AG09309 (cell line): Measurements from ENCODE around the gene CCDC61.

ENCODE experiments used
- DNase-seq: peaks from one replicate; pipeline ENCODE4 v3.0.0-alpha.2; 2010; ENCODE audit warnings: low read depth
- H3K4me3 ChIP-seq: 2 replicates; pipeline ENCODE4 v1.5.1; 2011; ENCODE audit warnings: mild to moderate bottlenecking, low read depth, low read length, moderate library complexity; ENCODE audit not compliant: control insufficient read depth
- TF ChIP-seq, protein P1 (sequence below): IDR thresholded peaks from 2 replicates; pipeline ENCODE4 v1.5.1; 2011; ENCODE audit warnings: mild to moderate bottlenecking, low read depth, low read length, inconsistent platforms; ENCODE audit not compliant: insufficient read depth, control insufficient read depth; ENCODE audit errors: missing control alignments

CCDC61 gene

GRCh38 chr19:45955905-45956608 is 39.2 kb upstream of the CCDC61 start:
- TF ChIP-seq, protein P1, sequence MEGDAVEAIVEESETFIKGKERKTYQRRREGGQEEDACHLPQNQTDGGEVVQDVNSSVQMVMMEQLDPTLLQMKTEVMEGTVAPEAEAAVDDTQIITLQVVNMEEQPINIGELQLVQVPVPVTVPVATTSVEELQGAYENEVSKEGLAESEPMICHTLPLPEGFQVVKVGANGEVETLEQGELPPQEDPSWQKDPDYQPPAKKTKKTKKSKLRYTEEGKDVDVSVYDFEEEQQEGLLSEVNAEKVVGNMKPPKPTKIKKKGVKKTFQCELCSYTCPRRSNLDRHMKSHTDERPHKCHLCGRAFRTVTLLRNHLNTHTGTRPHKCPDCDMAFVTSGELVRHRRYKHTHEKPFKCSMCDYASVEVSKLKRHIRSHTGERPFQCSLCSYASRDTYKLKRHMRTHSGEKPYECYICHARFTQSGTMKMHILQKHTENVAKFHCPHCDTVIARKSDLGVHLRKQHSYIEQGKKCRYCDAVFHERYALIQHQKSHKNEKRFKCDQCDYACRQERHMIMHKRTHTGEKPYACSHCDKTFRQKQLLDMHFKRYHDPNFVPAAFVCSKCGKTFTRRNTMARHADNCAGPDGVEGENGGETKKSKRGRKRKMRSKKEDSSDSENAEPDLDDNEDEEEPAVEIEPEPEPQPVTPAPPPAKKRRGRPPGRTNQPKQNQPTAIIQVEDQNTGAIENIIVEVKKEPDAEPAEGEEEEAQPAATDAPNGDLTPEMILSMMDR = no peak
- H3K4me3 ChIP-seq = no peak overlapping the region
- no peak for DNase-seq

DNA sequence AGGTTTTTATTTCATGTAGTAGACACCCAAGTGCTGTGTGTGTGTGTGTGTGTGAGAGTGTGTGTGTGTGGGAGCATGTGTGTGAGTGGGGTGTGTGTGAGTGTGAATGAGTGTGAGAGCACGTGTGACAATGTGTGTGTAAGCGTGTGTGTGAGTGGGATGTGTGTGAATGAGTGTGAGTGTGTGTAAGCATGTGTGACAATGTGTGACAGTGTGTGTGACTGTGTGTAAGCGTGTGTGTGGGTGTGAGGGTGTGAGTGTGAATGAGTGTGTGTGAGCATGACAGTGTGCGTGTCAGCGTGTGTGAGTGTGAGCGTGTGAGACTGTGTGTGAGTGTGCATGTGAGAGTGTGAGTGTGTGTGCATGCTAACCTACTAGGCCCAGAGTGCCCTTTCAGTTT is 36.9 kb upstream of the CCDC61 start:
- TF ChIP-seq, protein P1 = no peak

DNA sequence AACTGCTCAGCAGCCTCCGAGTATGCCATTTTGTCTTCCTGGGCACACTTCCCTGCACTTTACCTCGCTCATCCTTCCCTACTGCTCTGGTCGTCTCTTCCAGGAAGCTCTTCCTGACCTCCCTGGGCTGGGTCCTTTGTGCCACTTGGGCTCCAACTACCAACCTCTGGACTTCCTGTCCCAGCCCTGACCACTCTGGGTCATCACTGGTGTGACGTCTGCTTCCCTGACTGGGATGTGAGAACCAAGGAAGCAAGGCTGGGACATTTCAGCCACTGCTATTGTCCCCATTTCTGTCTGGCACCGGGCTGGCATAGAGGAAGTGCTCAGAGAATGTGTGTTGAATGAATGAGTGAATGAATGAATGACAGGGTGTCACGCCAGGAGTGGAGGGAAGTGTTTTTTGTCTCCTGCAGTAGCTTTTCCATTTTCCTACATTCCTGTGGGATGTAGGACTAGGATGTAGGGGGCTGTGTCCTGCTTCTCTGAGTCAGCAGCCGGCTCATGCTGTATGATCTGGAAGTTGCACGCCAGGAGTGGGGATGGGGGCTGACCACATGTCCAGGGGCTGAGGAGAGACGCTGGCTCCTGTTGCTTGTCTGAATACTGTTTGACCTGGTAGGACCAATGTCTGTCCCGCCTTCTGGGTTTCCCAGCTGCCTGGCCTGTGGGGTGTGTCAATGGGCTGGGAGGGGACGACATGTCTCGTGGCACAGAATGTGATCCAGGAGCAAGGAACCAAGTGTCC is 36.3 kb upstream of the CCDC61 start:
- TF ChIP-seq, protein P1 = no peak
- no peak overlapping the region for H3K4me3 ChIP-seq
- no peak for DNase-seq

More for the DNA sequence above, 36.9 kb upstream of the CCDC61 start:
- no peak overlapping the region for H3K4me3 ChIP-seq
- DNase-seq = no peak

GRCh38 chr19:45959517-45960025 is 35.7 kb upstream of the CCDC61 start:
- DNase-seq = no peak

DNA sequence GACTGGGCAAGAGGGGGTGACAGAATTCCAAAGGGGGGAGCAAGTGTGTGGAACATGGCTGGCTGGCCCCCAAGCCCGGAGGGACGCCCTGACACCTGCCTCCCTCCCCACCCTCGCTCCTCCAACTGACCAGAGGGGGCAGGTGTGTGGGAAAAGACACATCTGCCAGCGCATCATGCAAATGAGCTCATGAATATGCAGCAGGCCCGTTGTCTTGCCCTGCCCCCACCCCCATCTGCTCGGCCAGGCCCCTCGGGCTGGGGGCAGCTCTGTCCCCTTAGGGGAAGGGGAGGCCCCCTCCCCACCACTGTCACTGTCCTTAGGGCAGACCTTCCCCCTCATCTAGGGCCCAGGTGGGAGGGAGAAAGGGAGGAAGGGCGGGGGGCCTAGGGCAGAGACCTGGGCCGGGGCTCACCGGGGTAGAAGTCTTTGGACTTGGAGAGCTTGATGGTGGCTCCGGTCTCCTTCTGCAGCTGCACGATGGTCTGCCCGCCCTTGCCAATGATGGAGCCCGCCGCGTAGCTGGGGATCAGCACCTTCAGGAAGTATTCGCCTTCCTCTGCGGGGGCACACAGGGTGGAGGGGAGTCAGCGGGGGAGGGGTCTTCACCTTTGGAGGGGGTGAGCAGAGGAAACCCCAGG is 34.6 kb upstream of the CCDC61 start:
- TF ChIP-seq, protein P1 = no peak
- no peak for DNase-seq
- no peak overlapping the region for H3K4me3 ChIP-seq

More at GRCh38 chr19:45959517-45960025, 35.7 kb upstream of the CCDC61 start:
- H3K4me3 ChIP-seq = no peak overlapping the region
- TF ChIP-seq, protein P1 = no peak

GRCh38 chr19:45962021-45962420 is 33.2 kb upstream of the CCDC61 start:
- DNase-seq = no peak
- TF ChIP-seq, protein P1 = no peak
- no peak overlapping the region for H3K4me3 ChIP-seq
